Measurements from ENCODE around the gene OPHN1.

DNA sequence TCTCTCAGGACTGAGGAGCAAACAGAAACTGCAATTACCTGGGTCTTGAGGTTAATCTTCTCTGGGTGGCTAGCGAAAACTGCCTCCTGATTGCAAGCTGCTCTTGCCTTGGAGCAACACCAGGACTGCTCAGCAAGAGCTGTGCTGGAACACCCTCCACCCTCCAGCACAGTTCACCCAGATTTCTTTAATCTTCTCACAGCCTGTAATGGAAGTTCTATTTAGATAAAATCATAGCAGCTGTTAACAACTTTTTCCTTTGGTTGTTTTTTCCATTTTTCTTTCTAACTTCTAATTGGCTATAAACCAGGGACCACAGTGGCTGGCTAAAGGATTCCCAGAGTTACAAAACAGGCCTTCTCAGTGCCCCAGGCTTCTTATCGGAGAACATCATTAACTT, 36.3 kb downstream of the OPHN1 start:
- TF ChIP-seq, protein P1, sequence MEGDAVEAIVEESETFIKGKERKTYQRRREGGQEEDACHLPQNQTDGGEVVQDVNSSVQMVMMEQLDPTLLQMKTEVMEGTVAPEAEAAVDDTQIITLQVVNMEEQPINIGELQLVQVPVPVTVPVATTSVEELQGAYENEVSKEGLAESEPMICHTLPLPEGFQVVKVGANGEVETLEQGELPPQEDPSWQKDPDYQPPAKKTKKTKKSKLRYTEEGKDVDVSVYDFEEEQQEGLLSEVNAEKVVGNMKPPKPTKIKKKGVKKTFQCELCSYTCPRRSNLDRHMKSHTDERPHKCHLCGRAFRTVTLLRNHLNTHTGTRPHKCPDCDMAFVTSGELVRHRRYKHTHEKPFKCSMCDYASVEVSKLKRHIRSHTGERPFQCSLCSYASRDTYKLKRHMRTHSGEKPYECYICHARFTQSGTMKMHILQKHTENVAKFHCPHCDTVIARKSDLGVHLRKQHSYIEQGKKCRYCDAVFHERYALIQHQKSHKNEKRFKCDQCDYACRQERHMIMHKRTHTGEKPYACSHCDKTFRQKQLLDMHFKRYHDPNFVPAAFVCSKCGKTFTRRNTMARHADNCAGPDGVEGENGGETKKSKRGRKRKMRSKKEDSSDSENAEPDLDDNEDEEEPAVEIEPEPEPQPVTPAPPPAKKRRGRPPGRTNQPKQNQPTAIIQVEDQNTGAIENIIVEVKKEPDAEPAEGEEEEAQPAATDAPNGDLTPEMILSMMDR (IDR thresholded peaks at IDR 0.05; ENCODE audit: poor library complexity), result no peak
- no peak for TF ChIP-seq EZH2phosphoT487 (IDR thresholded peaks at IDR 0.05; ENCODE audit: low read depth, severe bottlenecking, unreplicated experiment)
- no peak for TF ChIP-seq EZH2 (IDR thresholded peaks at IDR 0.05; ENCODE audit: borderline replicate concordance)

All from hepatocyte (in vitro differentiated cells).